A673 (cell line): ENCODE results near the gene STAU1.

Source experiments
- CTCF ChIP-seq: fragments of 300-800, 200-600 bp; sonication (generic); conservative IDR thresholded peaks from 2 replicates; pipeline ENCODE4 v1.5.1; 2017; ENCODE audit warnings: low read depth, mild to moderate bottlenecking, antibody characterized with exemption, low read length, moderate library complexity, mixed read lengths
- EZH2 ChIP-seq: fragments of 200-600 bp; sonication (generic); IDR thresholded peaks from 2 replicates; pipeline ENCODE4 v1.6.1; 2017; ENCODE audit warnings: borderline replicate concordance, low read depth, mild to moderate bottlenecking, mixed read lengths, antibody characterized with exemption, low read length; ENCODE audit not compliant: poor library complexity, severe bottlenecking

- no peak for TF ChIP-seq CTCF
- no peak for TF ChIP-seq EZH2
Measured at GRCh38 chr20:49203746-49204145, 15.6 kb upstream of the STAU1 start.
